ENCODE measurements around the gene LANCL3. TPM values are rescaled to one million over a fixed set of nuclear protein-coding genes. Genes with fewer than 3 reads are reported as not detected.

LANCL3 gene
- total RNA-seq, 1 experiment from 2014 or later = 0.26 TPM

DNA sequence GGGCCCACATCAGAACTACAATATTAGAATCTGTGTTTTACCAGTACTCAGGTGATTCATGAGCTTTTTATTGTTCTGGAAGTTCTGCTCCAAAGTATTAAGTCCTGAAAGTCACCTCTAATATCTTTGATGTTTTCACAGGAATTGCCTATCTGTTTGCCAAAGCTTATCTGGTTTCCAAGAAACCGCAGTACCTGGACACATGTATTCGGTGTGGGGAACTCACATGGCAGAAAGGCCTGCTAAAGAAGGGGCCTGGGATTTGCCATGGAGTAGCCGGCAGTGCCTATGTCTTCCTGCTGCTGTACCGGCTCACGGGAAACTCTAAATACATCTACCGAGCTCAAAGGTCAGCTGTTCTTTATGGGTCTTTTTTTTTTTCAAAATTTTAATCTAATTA is 95.7 kb downstream of the LANCL3 start:
- Histone ChIP-seq H3K23me2 (ENCODE audit: insufficient read length, low read depth, low read length, poor library complexity, severe bottlenecking) (no peaks in the 10 kb centered on the region), H2BK120ac (ENCODE audit: low read depth, low read length, poor library complexity, severe bottlenecking) (no peak overlapping the region), H2AFZ (ENCODE audit: low read length) (no peak overlapping the region), H3K9me3 (ENCODE audit: control insufficient read depth, low read depth, low read length) (no peaks in the 10 kb centered on the region), H3K56ac (ENCODE audit: insufficient read length, low read depth, low read length) (no peak overlapping the region), H3T11ph (ENCODE audit: low read length) (no peak overlapping the region), H2AK5ac (ENCODE audit: insufficient read length, low read length) (no peak overlapping the region), H2BK5ac (ENCODE audit: insufficient read length, low read length) (no peak overlapping the region), H3K14ac (ENCODE audit: insufficient read depth, low read length) (no peak overlapping the region), H2BK15ac (ENCODE audit: low read depth, low read length) (no peak overlapping the region), H3K9ac (ENCODE audit: extremely low read depth, insufficient read length, low read length) (no peak overlapping the region), H3K4me2 (ENCODE audit: insufficient read depth, insufficient read length, low read length) (no peak overlapping the region), H3K23ac (ENCODE audit: insufficient read length, low read depth, low read length) (no peak overlapping the region), H4K91ac (ENCODE audit: insufficient read length, low read depth, low read length) (no peak overlapping the region), H2BK20ac (ENCODE audit: low read depth, low read length, poor library complexity, severe bottlenecking) (no peak overlapping the region), H4K8ac (replicated peaks; ENCODE audit: insufficient read length, low read depth, low read length) (no peak overlapping the region), H4K5ac (ENCODE audit: insufficient read length, low read depth, low read length) (no peak overlapping the region), H3K79me2 (ENCODE audit: insufficient read depth, low read length) (no peaks in the 10 kb centered on the region), H3K4me1 (ENCODE audit: insufficient read depth, low read length) (no peaks in the 10 kb centered on the region), H3K4ac (ENCODE audit: low read depth, low read length) (no peak overlapping the region), H3K79me1 (ENCODE audit: insufficient read depth, low read depth, low read length, poor library complexity, severe bottlenecking) (no peaks in the 10 kb centered on the region), H2BK12ac (ENCODE audit: insufficient read length, low read depth, low read length) (no peak overlapping the region), H3K18ac (ENCODE audit: insufficient read length, low read depth, low read length) (no peak overlapping the region), H4K20me1 (ENCODE audit: control insufficient read depth, insufficient read depth, insufficient read length) (no peaks in the 10 kb centered on the region), H3K27me3 (ENCODE audit: insufficient read depth, low read length) (no peaks in the 10 kb centered on the region), H3K27ac (ENCODE audit: insufficient read length, low read depth, low read length) (no peak overlapping the region)
- H3K36me3 Mint-ChIP-seq (ENCODE audit: insufficient read depth in 1 of 3, low read depth in 3 of 3) = peaks cover 0 to 2% (median 0%) of the 10 kb centered on the region in 3 experiments; a peak in 2 of 7 replicates
- H3K27ac Mint-ChIP-seq = no peak overlapping the region
- DNase-seq = no peak
- H3K9me3 Mint-ChIP-seq = peaks cover 31 to 39% of the 10 kb centered on the region in 2 experiments
- no CpG with 5 or more reads among the region's 6 CpGs for WGBS (ENCODE audit: extremely low coverage, insufficient read length, low lambda C conversion rate)
- TF ChIP-seq, protein P1, sequence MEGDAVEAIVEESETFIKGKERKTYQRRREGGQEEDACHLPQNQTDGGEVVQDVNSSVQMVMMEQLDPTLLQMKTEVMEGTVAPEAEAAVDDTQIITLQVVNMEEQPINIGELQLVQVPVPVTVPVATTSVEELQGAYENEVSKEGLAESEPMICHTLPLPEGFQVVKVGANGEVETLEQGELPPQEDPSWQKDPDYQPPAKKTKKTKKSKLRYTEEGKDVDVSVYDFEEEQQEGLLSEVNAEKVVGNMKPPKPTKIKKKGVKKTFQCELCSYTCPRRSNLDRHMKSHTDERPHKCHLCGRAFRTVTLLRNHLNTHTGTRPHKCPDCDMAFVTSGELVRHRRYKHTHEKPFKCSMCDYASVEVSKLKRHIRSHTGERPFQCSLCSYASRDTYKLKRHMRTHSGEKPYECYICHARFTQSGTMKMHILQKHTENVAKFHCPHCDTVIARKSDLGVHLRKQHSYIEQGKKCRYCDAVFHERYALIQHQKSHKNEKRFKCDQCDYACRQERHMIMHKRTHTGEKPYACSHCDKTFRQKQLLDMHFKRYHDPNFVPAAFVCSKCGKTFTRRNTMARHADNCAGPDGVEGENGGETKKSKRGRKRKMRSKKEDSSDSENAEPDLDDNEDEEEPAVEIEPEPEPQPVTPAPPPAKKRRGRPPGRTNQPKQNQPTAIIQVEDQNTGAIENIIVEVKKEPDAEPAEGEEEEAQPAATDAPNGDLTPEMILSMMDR (conservative IDR thresholded peaks at IDR 0.05) = no peak
- H3K27me3 Mint-ChIP-seq (ENCODE audit: low read depth) = peaks cover 3% of the 10 kb centered on the region
- H3K4me3 Mint-ChIP-seq = no peak overlapping the region
- no peaks in the 10 kb centered on the region for H3K4me1 Mint-ChIP-seq
